ENCODE data around the gene DPP6.

DPP6 gene

DNA sequence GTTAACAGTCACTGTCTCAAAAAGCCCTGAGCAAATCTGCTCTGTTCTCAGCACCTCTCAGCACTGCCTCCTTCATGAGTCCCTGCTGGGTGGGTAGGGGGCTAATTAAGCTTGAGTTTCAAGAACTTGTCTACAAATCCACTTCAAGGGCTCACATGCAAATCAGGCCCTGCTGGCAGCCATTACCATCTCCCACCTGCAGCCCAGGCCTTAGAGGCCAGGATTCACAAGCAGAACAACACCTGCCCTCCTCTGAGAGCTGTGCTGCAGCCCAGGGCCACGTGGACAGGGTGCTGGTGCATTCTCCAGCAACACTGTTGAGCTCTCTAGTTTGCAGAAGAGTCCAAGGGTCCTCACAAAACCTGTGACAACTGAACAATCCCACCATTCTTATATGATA, 119.2 kb downstream of the DPP6 start:
- no peaks in the 10 kb centered on the region for H3K36me3 ChIP-seq
- no peak overlapping the region for H3K4me3 ChIP-seq (ENCODE audit: low read depth, low read length)
- no peaks in the 10 kb centered on the region for H3K9me3 ChIP-seq
- DNase-seq = no peak
- H3K27me3 ChIP-seq = no peaks in the 10 kb centered on the region
- TF ChIP-seq, protein P1, sequence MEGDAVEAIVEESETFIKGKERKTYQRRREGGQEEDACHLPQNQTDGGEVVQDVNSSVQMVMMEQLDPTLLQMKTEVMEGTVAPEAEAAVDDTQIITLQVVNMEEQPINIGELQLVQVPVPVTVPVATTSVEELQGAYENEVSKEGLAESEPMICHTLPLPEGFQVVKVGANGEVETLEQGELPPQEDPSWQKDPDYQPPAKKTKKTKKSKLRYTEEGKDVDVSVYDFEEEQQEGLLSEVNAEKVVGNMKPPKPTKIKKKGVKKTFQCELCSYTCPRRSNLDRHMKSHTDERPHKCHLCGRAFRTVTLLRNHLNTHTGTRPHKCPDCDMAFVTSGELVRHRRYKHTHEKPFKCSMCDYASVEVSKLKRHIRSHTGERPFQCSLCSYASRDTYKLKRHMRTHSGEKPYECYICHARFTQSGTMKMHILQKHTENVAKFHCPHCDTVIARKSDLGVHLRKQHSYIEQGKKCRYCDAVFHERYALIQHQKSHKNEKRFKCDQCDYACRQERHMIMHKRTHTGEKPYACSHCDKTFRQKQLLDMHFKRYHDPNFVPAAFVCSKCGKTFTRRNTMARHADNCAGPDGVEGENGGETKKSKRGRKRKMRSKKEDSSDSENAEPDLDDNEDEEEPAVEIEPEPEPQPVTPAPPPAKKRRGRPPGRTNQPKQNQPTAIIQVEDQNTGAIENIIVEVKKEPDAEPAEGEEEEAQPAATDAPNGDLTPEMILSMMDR (IDR thresholded peaks at IDR 0.05; ENCODE audit: low read depth, low read length) = no peak
- peaks cover 26% of the 10 kb centered on the region for H3K4me1 ChIP-seq

DNA sequence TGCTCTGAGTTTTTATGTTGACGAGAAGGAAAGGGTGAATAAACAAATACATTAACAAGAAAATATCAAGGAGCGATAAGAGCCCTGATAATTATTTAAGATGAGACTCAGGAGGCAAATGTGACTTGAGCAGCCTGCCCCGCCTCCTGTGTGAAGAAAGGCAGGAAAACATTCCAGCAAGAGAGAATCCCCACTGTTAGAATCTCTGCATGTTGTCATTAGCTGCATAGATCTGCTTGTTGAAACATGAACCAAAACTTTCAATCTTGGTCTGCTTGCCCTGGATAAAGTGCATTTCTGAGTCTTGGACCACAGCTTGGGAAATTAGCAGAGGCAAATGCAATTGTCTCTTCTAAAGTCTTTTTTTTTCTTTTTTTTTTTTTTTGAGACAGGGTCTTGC, 120.0 kb downstream of the DPP6 start:
- H3K4me3 ChIP-seq (ENCODE audit: low read depth, low read length) = no peak overlapping the region
- peaks cover 5% of the 10 kb centered on the region for H3K36me3 ChIP-seq
- no peaks in the 10 kb centered on the region for H3K9me3 ChIP-seq
- TF ChIP-seq, protein P1 (IDR thresholded peaks at IDR 0.05; ENCODE audit: low read depth, low read length) = no peak
- no peaks in the 10 kb centered on the region for H3K27me3 ChIP-seq
- peaks cover 24% of the 10 kb centered on the region for H3K4me1 ChIP-seq
- no peak for DNase-seq

DNA sequence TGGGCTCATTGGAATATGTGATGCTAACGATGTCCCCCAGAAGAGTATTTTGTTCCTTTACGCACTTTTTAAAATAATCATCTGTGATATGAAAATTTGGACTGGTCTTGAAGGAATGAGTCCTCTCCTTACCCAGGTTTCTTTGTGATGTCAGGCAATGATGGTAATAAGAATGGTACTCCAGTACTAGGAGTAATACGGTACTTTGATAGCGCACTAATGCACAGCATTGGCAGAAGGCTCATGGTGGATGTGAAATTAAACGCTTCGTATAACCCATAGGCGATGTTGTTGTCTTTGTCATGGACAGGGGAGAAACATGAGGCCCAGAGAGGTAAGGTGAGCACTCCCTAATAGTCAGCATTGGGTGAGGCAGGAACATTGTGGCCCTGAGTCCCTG, 125.4 kb downstream of the DPP6 start:
- TF ChIP-seq, protein P1 (IDR thresholded peaks at IDR 0.05; ENCODE audit: low read depth, low read length) = no peak
- H3K36me3 ChIP-seq = peaks cover 5% of the 10 kb centered on the region
- no peaks in the 10 kb centered on the region for H3K9me3 ChIP-seq
- DNase-seq = no peak
- no peak overlapping the region for H3K4me3 ChIP-seq (ENCODE audit: low read depth, low read length)
- H3K4me1 ChIP-seq = peaks cover 1% of the 10 kb centered on the region; the same call in 1 of the 2 replicates
- H3K27me3 ChIP-seq = no peaks in the 10 kb centered on the region

DNA sequence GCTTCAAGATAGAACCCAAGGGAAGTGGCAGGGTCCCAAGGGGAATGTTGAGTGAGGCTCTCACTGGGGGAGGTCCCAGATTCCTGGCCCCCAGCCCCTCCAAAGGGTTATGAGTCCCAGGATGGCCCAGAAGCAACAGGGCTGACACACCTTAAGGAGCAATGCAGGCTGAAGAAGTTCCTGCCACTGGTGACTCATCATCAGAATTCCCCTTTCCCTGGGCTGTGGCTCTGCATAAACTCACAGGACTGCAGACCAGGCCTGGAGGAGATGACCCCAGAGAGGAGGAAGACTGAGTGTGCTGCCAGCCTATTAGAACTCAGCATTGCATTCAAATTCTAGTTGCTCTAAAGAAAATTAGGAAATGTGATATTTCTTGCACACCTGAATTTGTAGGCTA, 126.7 kb downstream of the DPP6 start:
- TF ChIP-seq, protein P1 (IDR thresholded peaks at IDR 0.05; ENCODE audit: low read depth, low read length) = no peak
- Histone ChIP-seq H3K4me3 (ENCODE audit: low read depth, low read length) (no peak overlapping the region), H3K4me1 (peaks cover 12% of the 10 kb centered on the region), H3K9me3 (no peaks in the 10 kb centered on the region), H3K27me3 (no peaks in the 10 kb centered on the region), H3K36me3 (peaks cover 5% of the 10 kb centered on the region)
- DNase-seq = no peak

DNA sequence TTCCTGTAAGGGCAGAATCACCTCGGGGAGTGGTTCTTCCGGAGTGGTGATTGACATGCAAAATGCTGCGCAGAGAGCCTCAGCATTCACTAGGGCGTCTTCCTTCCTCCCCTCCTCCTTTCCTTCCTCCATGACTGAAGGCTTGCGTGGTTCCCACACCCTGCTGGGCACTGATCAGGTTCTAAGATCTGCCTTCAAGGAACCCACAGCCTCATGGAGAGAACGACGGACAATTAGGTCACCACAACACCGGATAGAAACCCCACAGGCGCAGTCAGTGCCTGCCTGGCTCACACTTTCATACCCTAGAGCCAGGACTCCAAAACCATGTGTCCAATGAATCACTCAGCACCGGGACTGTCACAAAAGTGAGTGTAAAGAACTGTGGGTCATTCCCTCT, 131.3 kb downstream of the DPP6 start:
- H3K36me3 ChIP-seq = no peaks in the 10 kb centered on the region
- peak overlapping the region; percentile 57 for H3K4me3 ChIP-seq (ENCODE audit: low read depth, low read length)
- H3K4me1 ChIP-seq = peaks cover 25% of the 10 kb centered on the region
- TF ChIP-seq, protein P1 (IDR thresholded peaks at IDR 0.05; ENCODE audit: low read depth, low read length) = no peak
- H3K27me3 ChIP-seq = no peaks in the 10 kb centered on the region
- DNase-seq = peak; percentile 49
- no peaks in the 10 kb centered on the region for H3K9me3 ChIP-seq

DNA sequence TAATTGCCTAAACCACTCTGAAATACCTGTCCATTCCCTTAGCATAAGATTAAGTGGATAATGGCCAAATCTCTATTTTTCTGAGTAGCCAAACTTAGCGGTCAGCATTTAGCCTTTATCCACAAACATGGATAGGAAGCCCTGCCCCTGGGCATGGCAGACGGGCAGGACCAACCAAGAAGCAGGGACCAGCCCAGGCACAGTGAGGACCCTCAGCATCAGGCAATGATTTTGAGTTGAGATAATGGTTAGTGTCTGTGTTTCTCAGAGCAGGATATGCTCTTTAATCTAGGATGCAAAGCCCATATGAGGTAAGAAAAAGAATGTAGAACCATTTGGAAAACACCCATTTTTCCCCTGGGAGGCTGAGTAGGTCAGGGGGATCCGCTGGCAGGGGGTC, 131.7 kb downstream of the DPP6 start:
- Histone ChIP-seq H3K4me1 (peaks cover 25% of the 10 kb centered on the region), H3K9me3 (no peaks in the 10 kb centered on the region), H3K27me3 (no peaks in the 10 kb centered on the region), H3K4me3 (ENCODE audit: low read depth, low read length) (peak overlapping the region; percentile 57), H3K36me3 (no peaks in the 10 kb centered on the region)
- peak; percentile 26 for DNase-seq
- TF ChIP-seq, protein P1 (IDR thresholded peaks at IDR 0.05; ENCODE audit: low read depth, low read length) = no peak

All from BE2C (cell line).